ENCODE data around the gene TPM1.
"Not testable (repeated sequence)": the region's sequence is repeated elsewhere in the genome, so short reads cannot be mapped to it uniquely, and the experiment has no call there.

TPM1 gene

DNA sequence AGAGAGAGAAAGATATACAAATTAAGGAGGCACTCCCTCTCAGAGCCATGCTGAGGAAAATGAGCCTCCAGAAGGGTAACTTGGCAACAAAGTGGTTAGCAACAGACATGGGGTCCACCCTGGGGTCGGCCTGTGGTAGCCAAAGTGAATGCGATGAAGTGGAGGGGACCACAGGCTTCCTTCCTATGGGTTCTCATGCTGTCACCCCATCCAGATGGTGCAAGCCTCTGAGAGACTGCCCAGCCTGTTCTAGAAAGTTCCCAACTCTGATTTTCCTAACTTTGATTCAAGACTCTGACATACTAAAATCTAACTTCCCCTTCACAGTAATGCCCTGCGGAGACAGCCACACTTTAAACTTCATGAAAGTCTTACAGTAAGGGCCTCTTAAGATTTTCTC is 60.9 kb downstream of the TPM1 start:
- no peak for FAIRE-seq

- FAIRE-seq: no peak
Measured at GRCh38 chr15:63104727-63105126, 62.2 kb downstream of the TPM1 start.

DNA sequence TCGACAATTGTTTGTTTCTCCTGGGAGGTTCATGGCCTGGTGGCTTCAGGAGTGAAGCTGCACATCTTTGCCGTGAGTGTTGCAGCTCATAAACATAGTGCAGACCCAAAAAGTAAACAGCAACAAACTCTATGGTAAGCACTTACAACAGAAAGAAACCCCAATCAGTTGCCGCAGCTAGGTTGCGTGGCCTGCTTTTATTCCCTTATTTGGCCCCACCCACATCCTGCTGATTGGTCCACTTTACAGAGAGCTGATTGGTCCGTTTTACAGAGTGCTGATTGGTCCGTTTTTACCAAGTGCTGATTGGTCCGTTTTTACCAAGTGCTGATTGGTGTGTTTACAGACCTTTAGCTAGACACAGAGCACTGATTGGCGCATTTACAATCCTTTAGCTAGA is 62.8 kb downstream of the TPM1 start:
- FAIRE-seq: not testable (repeated sequence)

- FAIRE-seq: no peak
Measured at GRCh38 chr15:63107895-63108546, 65.5 kb downstream of the TPM1 start.

DNA sequence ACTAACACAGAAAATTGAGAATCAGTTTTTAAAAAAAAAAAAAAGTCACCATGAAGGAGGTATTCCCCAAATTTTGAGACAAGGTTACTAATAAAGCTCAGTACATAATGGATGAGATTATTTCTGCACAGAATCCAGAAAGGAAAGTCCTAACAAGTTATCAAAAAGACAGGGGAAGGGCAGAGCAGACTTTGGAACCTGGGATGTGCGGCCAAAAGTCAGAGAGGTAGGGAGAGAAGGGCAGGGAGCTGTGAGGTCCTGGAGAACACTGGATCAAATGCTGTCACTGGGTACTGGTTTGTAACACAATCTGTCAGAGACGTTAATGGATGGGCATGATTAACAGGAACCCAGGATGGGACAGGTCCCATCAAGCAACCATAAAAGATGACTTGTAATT is 67.0 kb downstream of the TPM1 start:
- FAIRE-seq: no peak

- FAIRE-seq: no peak
Measured at GRCh38 chr15:63109920-63110319, 67.4 kb downstream of the TPM1 start.

- no peak for FAIRE-seq
Measured at GRCh38 chr15:63110428-63111026, 68.0 kb downstream of the TPM1 start.

DNA sequence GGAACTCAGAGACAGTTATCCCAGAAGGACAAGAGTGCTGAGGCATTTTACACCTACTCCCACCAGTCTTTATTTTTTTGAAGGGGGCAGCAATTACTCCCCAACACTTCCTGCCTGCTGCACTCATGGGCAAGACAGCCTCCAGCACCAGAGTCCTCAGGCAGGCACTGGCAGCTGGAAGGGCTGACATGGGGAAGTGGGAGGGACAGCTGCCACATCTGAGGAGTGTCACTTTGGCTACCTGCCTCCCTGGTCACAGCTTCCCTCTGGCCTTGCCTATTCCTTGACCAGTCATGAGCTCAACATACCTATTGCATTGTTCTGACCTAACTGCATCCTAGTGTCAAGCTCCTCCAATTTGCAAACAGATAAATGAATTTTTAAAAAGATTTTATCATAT is 68.9 kb downstream of the TPM1 start:
- FAIRE-seq: no peak

DNA sequence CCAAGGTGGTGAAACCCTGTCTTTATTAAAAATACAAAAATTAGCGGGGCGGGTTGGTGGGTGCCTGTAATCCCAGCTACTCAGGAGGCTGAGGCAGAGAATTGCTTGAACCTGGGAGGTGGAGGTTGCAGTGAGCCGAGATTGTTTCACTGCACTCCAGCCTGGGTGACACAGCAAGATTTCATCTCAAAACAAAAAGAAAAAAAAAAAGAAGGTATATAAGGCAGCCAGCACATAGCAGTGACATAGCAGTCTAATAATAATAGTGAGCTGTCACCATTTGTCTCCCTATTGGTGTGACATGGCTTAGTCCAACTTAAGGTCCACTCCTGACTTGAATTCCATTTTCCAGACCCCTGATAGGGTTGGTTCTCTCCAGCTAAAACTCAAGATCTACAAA is 70.3 kb downstream of the TPM1 start:
- FAIRE-seq: no peak

GRCh38 chr15:63114465-63114864 is 71.9 kb downstream of the TPM1 start:
- FAIRE-seq: no peak
